H1 (cell line): ENCODE results near the gene CUTA. TPM values are rescaled to one million over a fixed set of nuclear protein-coding genes. Genes with fewer than 3 reads are reported as not detected.

Experiments
- JUND ChIP-seq: IDR thresholded peaks from 2 replicates; pipeline ENCODE4 v1.6.1; 2011; ENCODE audit warnings: mild to moderate bottlenecking, improper control_type of control experiment, low read length
- MAX ChIP-seq: IDR thresholded peaks from 2 replicates; pipeline ENCODE4 v1.6.1; 2012; ENCODE audit warnings: inconsistent platforms
- NRF1 ChIP-seq: IDR thresholded peaks from 2 replicates; pipeline ENCODE4 v1.6.1; 2011; ENCODE audit warnings: mild to moderate bottlenecking, low read depth, low read length, improper control_type of control experiment
- RAD21 ChIP-seq, 2 experiments: IDR thresholded peaks in 1 of 2; conservative IDR thresholded peaks in 1 of 2; 2 replicates each; pipeline ENCODE4 v1.6.1; 2011; ENCODE audit warnings: low read depth in 2 of 2, low read length in 2 of 2, improper control_type of control experiment in 1 of 2, inconsistent platforms in 1 of 2, mild to moderate bottlenecking in 1 of 2, moderate library complexity in 1 of 2
- polyA plus RNA-seq, 7 experiments: library from polyadenylated mRNA; depleted of rRNA in 3 of 7; stranded (reverse) in 5 of 7; unstranded in 2 of 7; fragments of >200 nt in 5 of 7; fragments of 200-250 nt in 2 of 7; gene quantifications; 1 replicate in 5 of 7; 2 replicates in 1 of 7; 4 replicates in 1 of 7; pipeline versions ENCODE4 v1.2.1 to v1.2.3, GENCODE V29; 2011 to 2013; ENCODE audit warnings: missing spikeins in 2 of 7, mixed read lengths in 2 of 7
- total RNA-seq: library from RNA; stranded (reverse); fragmentation: NEBNext Ultra II Directional; extraction: Animal tissue kit (Norgen Biotek cat#: 25700); gene quantifications from 2 replicates; pipeline ENCODE4 v1.2.1, GENCODE V29; 2021
- TF ChIP-seq, protein P1 (sequence below): IDR thresholded peaks from 2 replicates; pipeline ENCODE4 v1.6.1; 2012; ENCODE audit warnings: low read length, inconsistent platforms
- TF ChIP-seq, protein P2 (sequence below): IDR thresholded peaks from 2 replicates; pipeline ENCODE4 v1.6.1; 2012; ENCODE audit warnings: inconsistent platforms

Gene CUTA
- total and polyA plus RNA-seq, 2 of the 8 experiments (the other 6 are each of a cell fraction or from before 2014, with no cell fraction given), result 297 to 460 TPM

DNA sequence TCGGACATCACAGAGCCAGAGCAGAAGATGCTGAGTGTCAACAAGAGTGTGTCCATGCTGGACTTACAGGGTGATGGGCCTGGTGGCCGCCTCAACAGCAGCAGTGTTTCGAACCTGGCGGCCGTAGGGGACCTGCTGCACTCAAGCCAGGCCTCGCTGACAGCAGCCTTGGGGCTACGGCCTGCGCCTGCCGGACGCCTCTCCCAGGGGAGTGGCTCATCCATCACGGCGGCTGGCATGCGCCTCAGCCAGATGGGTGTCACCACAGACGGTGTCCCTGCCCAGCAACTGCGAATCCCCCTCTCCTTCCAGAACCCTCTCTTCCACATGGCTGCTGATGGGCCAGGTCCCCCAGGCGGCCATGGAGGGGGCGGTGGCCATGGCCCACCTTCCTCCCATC is 25.1 kb upstream of the CUTA start (continued):
- TF ChIP-seq NRF1 (no peak), RAD21 (IDR thresholded peaks at IDR 0.05 in 1 of 2, conservative IDR thresholded peaks at IDR 0.05 in 1 of 2; ENCODE audit: low read depth in 2 of 2, low read length in 2 of 2) (no peak), JUND (no peak), MAX (no peak)
- TF ChIP-seq, protein P1, sequence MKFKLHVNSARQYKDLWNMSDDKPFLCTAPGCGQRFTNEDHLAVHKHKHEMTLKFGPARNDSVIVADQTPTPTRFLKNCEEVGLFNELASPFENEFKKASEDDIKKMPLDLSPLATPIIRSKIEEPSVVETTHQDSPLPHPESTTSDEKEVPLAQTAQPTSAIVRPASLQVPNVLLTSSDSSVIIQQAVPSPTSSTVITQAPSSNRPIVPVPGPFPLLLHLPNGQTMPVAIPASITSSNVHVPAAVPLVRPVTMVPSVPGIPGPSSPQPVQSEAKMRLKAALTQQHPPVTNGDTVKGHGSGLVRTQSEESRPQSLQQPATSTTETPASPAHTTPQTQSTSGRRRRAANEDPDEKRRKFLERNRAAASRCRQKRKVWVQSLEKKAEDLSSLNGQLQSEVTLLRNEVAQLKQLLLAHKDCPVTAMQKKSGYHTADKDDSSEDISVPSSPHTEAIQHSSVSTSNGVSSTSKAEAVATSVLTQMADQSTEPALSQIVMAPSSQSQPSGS, result no peak
- TF ChIP-seq, protein P2, sequence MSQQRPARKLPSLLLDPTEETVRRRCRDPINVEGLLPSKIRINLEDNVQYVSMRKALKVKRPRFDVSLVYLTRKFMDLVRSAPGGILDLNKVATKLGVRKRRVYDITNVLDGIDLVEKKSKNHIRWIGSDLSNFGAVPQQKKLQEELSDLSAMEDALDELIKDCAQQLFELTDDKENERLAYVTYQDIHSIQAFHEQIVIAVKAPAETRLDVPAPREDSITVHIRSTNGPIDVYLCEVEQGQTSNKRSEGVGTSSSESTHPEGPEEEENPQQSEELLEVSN, result no peak
- TF ChIP-seq, all 59 proteins: peak for 0
